ENCODE results near the gene SEM1.
"Not testable (repeated sequence)": the region's sequence is repeated elsewhere in the genome, so short reads cannot be mapped to it uniquely, and the experiment has no call there.

The SEM1 gene

GRCh38 chr7:96658022-96658412 lies 51.6 kb downstream of the SEM1 start:
- no peak for DNase-seq

DNA sequence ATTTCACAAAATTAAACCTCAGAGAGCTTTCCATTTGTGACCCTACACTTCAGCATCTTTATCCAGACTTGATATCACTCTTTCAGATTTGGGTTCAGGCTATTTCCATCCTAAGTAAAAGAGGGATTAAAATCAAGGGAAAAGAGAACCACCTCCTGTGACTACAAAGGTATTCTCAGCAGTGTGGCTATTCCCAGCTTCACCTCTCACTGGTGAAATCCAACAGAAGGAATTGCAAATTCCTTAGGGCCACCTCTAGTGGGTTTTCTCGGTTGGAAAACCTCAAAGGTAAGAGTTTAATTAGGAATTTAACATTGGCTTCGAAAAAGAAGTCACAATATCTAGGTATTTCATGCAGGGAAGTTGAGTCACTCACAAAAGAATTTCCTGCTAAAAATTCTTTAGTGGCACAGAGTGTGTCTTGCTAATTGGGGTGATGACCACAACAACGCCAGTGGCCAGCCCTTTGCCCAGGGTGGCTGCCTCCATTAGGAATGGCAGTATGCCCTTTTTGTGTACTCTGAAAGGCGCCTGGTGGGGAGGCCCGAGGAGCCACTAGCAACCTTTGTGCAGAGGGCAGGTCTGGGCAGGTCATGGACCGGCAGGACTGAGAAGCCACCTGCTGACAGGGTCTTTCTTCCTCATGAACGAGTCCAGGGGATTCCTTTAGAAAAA lies 52.2 kb downstream of the SEM1 start:
- DNase-seq: no peak

DNA sequence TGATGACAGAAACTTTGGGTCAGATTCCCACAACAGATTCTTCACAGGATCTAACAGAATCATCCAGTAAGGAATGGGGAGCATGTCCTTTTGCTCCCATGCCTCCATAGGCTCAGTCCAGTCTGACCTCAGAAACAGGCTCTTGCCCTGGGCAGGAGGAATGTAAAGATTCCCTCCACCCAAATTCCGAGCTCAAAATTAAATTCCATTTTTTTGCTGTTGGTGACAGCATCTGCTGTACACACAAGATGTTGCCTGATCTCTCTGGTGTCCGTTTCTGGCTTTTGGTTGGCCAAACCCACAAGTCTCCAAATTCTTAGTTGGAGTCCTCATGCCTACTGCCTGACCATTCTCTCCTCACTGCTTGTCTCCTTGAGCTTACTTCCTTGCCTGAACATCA lies 53.7 kb downstream of the SEM1 start:
- no peak for DNase-seq

DNA sequence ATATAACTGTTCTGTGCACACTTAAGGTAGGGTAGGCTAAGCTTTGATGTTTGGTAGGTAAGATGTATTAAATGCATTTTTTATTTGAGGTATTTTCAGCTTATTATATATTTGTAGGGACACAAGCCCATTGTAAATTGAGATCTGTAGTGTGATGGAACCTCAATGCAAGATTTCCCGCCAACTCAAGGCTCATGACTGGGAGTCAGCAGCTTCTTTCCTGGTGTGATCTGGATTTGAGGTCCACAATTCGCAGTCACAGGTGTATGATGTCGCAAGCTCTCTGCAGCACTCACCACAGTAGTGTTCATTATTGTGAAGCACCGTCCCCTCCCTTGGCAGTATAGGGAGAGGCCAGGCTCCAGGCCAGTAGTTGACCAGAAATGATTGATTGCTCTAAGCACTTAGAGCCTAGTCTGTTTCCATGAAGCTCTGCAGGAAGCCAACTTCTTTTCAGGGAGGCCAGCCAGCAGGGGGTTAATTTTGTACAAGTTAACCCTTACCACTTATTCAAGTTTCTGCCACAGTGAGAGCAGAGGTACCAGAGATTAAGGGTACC lies 54.9 kb downstream of the SEM1 start:
- DNase-seq: no peak

- DNase-seq: no peak
Observed at GRCh38 chr7:96649981-96650380, 59.7 kb downstream of the SEM1 start.

GRCh38 chr7:96648784-96649183 lies 60.9 kb downstream of the SEM1 start:
- no peak for DNase-seq

DNA sequence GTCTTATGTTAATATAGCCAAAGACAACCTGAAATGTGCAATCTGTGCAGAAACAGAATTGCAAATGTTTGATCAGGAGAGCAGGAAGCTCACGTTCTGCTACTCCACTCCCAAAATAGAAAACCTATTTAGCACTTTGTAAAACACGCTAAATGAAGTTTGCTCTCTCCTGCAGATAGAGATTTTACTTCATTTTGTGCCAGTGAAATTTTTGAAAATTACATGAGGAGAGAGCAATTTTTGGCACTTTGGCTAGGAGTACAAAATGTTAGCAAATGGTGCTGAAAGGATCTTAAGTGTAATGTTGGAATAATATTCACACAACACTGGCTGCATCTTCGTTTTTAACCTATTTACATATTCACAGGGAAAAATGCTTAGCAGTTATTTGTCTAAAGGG lies 61.9 kb downstream of the SEM1 start:
- DNase-seq: no peak

GRCh38 chr7:96645084-96645483 lies 64.6 kb downstream of the SEM1 start:
- DNase-seq: no peak

- not testable (repeated sequence) for DNase-seq
Observed at GRCh38 chr7:96643436-96643835, 66.2 kb downstream of the SEM1 start.

DNA sequence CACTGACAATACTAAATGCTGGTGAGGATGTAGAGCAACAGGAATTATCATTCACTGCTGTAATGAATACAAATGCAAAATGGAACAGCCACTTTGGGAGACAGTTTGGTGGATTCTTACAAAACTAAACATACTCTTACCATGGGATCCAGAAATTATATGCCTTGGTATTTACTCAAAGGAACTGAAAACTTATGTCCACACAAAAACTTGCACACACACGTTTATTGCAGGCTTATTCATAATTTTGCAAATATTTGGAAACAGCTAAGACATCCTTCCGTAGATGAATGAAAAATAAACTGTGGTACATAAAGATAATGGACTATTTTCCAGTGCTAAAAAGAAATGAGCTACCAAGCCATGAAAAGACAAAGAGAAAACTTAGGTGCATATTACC lies 69.6 kb downstream of the SEM1 start:
- DNase-seq: no peak
